HepG2 (cell line): ENCODE measurements around the gene RECQL. TPM values are rescaled to one million over a fixed set of nuclear protein-coding genes. Genes with fewer than 3 reads are reported as not detected.
A peak's percentile ranks its signal among the peaks of the same experiment; 100 is the strongest.

Experiments used
- ATAC-seq: fragments of 200-7000 bp; cut with Tn5 transposase; 3 replicates; pipeline ENCODE4 v1.9.1; 2020; ENCODE audit warnings: mild to moderate bottlenecking, moderate library complexity
- BruUV-seq: library from RNA; stranded (reverse); fragments of 400-500 nt; replicated peaks from 2 replicates; lab custom pipeline; 2021; lab: Mats Ljungman, UMichigan
- CTCF ChIA-PET: fragments of 300-600 bp; formaldehyde crosslinking; extraction: SDS; loops from one replicate; lab custom pipeline; 2021; ENCODE audit warnings: low total read pairs, inconsistent platforms, low intra/inter-chr PET ratio; lab: Yijun Ruan, JAX
- POLR2A ChIA-PET: fragments of 350-600 bp; sonication (Branson Sonifier 250); formaldehyde crosslinking; loops from one replicate; lab custom pipeline; 2020; ENCODE audit warnings: antibody characterized with exemption, inconsistent platforms; lab: Yijun Ruan, JAX
- DNase-seq: peaks from one replicate; pipeline ENCODE4 v3.0.0-alpha.2; 2015; ENCODE audit warnings: low spot score
- FAIRE-seq: peaks from 3 replicates; lab custom pipeline; 2011; peaks lifted over from hg19 to GRCh38; lab: Jason Lieb, UNC
- H2AFZ ChIP-seq: one replicate; pipeline ENCODE4 v1.6.1; 2011; ENCODE audit warnings: low read length, inconsistent platforms
- H3K27ac ChIP-seq: fragments of 300-600 bp; 3 replicates; pipeline ENCODE4 v1.8.0; 2011; ENCODE audit warnings: mixed run types, mild to moderate bottlenecking, mixed read lengths, low read length, inconsistent platforms; ENCODE audit not compliant: insufficient read depth; ENCODE audit errors: extremely low read length
- H3K27me3 ChIP-seq, 2 experiments: fragments of 200-600 bp in 1 of 2; 2 replicates in 1 of 2; 3 replicates in 1 of 2; pipeline versions ENCODE4 v1.6.0 to v1.8.0; 2011; ENCODE audit warnings: low read length in 2 of 2, mild to moderate bottlenecking in 2 of 2, moderate library complexity in 2 of 2, inconsistent platforms in 1 of 2; ENCODE audit not compliant: insufficient read depth in 2 of 2, control insufficient read depth in 1 of 2
- H3K36me3 ChIP-seq, 2 experiments: fragments of 200-600 bp in 1 of 2; replicated peaks in 1 of 2; 2 replicates in 1 of 2; 3 replicates in 1 of 2; pipeline versions ENCODE4 v1.5.1 to v1.8.0; 2011; ENCODE audit warnings: low read length in 2 of 2, inconsistent platforms in 1 of 2; ENCODE audit not compliant: insufficient read depth in 2 of 2, control insufficient read depth in 1 of 2
- H3K4me1 ChIP-seq: 2 replicates; pipeline ENCODE4 v1.5.1; 2012; ENCODE audit warnings: low read length, inconsistent platforms; ENCODE audit not compliant: insufficient read depth
- H3K4me2 ChIP-seq: 2 replicates; pipeline ENCODE4 v1.6.0; 2011; ENCODE audit warnings: low read depth, low read length, inconsistent platforms
- H3K4me3 ChIP-seq, 3 experiments: fragments of 200-600 bp in 1 of 3; sonication (generic), shearing (Covaris generic) in 1 of 3; replicated peaks in 1 of 3; 2 replicates each; pipeline ENCODE4 v1.5.1; 2011 to 2016; ENCODE audit warnings: low read length in 3 of 3, inconsistent platforms in 2 of 3, low read depth in 2 of 3, mild to moderate bottlenecking in 2 of 3, control low read depth in 1 of 3, mixed read lengths in 1 of 3; ENCODE audit not compliant: insufficient read depth in 1 of 3
- H3K79me2 ChIP-seq: one replicate; pipeline ENCODE4 v1.6.1; 2011; ENCODE audit warnings: low read length, inconsistent platforms; ENCODE audit not compliant: insufficient read depth
- H3K9ac ChIP-seq: 2 replicates; pipeline ENCODE4 v1.6.0; 2011; ENCODE audit warnings: mild to moderate bottlenecking, low read depth, low read length, inconsistent platforms; ENCODE audit not compliant: insufficient read depth
- H3K9me3 ChIP-seq: 2 replicates; pipeline ENCODE4 v1.5.1; 2012; ENCODE audit warnings: mild to moderate bottlenecking, low read length
- H4K20me1 ChIP-seq: 2 replicates; pipeline ENCODE4 v1.6.0; 2011; ENCODE audit warnings: inconsistent platforms, mild to moderate bottlenecking, low read length, moderate library complexity; ENCODE audit not compliant: insufficient read depth
- CEBPB ChIP-seq: IDR thresholded peaks from 2 replicates; pipeline ENCODE4 v1.6.1; 2011; ENCODE audit warnings: low read depth, low read length, improper control_type of control experiment, borderline replicate concordance
- GZF1 ChIP-seq: sonication (generic); formaldehyde crosslinking; IDR thresholded peaks from 2 replicates; pipeline ENCODE4 v1.5.1; 2020; ENCODE audit warnings: mild to moderate bottlenecking, missing genetic modification reagents
- JUNB ChIP-seq: sonication (generic); formaldehyde crosslinking; IDR thresholded peaks from 2 replicates; pipeline ENCODE4 v1.8.0; 2022; ENCODE audit warnings: missing genetic modification reagents, mild to moderate bottlenecking, borderline replicate concordance
- KLF11 ChIP-seq: IDR thresholded peaks from 2 replicates; pipeline ENCODE4 v1.6.1; 2016; ENCODE audit warnings: missing compliant biosample characterization
- MYC ChIP-seq: sonication (generic); formaldehyde crosslinking; IDR thresholded peaks from 2 replicates; pipeline ENCODE4 v1.9.0; 2021; ENCODE audit warnings: missing genetic modification reagents, borderline replicate concordance
- PBX2 ChIP-seq: IDR thresholded peaks from 2 replicates; pipeline ENCODE4 v1.6.1; 2016; ENCODE audit warnings: control low read depth
- TCF12 ChIP-seq, 2 experiments: fragments of 450-650 bp in 1 of 2; sonication (generic) in 1 of 2; formaldehyde crosslinking in 1 of 2; IDR thresholded peaks; 2 replicates each; pipeline versions ENCODE4 v1.6.1 to v1.8.0; 2017 to 2022; ENCODE audit warnings: antibody characterized with exemption in 1 of 2, mild to moderate bottlenecking in 1 of 2, missing genetic modification reagents in 1 of 2, moderate library complexity in 1 of 2
- ZNF710 ChIP-seq: sonication (generic); formaldehyde crosslinking; IDR thresholded peaks from 2 replicates; pipeline ENCODE4 v1.5.0; 2020; ENCODE audit warnings: mild to moderate bottlenecking, missing genetic modification reagents, borderline replicate concordance
- ZNF740 ChIP-seq: sonication (generic); formaldehyde crosslinking; IDR thresholded peaks from 2 replicates; pipeline ENCODE4 v1.4.0; 2020; ENCODE audit warnings: missing genetic modification reagents
- WGBS: methylation state at CpG from one replicate; pipeline ENCODE4 v1.1.6; 2017; ENCODE audit warnings: low lambda C conversion rate; 5-methylcytosine and 5-hydroxymethylcytosine counted together
- in situ Hi-C: cut with HindIII; loops from 2 replicates; pipeline ENCODE4 v1.10.0; 2017; ENCODE audit warnings: low pct_unique_long_range_greater_than_20kb; ENCODE audit not compliant: extremely low pct_ligation_motif_present
- intact Hi-C: fragments of 100-400 bp; cut with micrococcal nuclease; formaldehyde crosslinking; loops from one replicate; pipeline ENCODE4 v1.10.0; 2022; ENCODE audit not compliant: unreplicated experiment
- polyA plus RNA-seq, 8 experiments: library from polyadenylated mRNA; depleted of rRNA in 3 of 8; stranded (reverse) in 7 of 8; unstranded in 1 of 8; fragments of >200 nt; fragmentation: Illumina TruSeq in 4 of 8; extraction: Trizol in 4 of 8; gene quantifications; 2 replicates each; pipeline versions ENCODE4 v1.2.1 to v1.2.3, GENCODE V29; 2011 to 2016; ENCODE audit warnings: low read depth in 4 of 8, missing spikeins in 1 of 8, mixed read lengths in 1 of 8; ENCODE audit not compliant: insufficient read depth in 1 of 8
- total RNA-seq, 5 experiments: library from RNA; depleted of rRNA; stranded (reverse); fragments of >200 nt; fragmentation: Illumina TruSeq; extraction: Trizol; gene quantifications; 2 replicates each; pipeline ENCODE4 v1.2.3, GENCODE V29; 2016; ENCODE audit warnings: low read depth in 1 of 5

RECQL gene
- total and polyA plus RNA-seq, 2 of the 13 experiments (the other 11 are each of a cell fraction or from before 2014, with no cell fraction given) = 7.2 to 41.5 TPM

GRCh38 chr12:21527451-21528180 is 26.2 kb upstream of the RECQL start (continued):
- no peak for TF ChIP-seq ZNF740

GRCh38 chr12:21526721-21527345 is 25.4 kb upstream of the RECQL start:
- H3K9me3 ChIP-seq = no peaks in the 10 kb centered on the region
- no peak for FAIRE-seq
- H3K36me3 ChIP-seq = no peaks in the 10 kb centered on the region
- TF ChIP-seq JUNB = no peak
- TF ChIP-seq, all 625 proteins: peak for 0
- in situ Hi-C loops (no loop called here), intact Hi-C loops (no loop called here)
- H3K27me3 ChIP-seq = peaks cover 0 to 23% of the 10 kb centered on the region in 2 experiments; a peak in 3 of 5 replicates
- H3K27ac ChIP-seq = no peak overlapping the region
- peak overlapping the region in 2 of 3 experiments; percentile 63 to 77; a peak in 4 of 6 replicates for H3K4me3 ChIP-seq
- no peak overlapping the region for H3K9ac ChIP-seq
- no peak overlapping the region for H2AFZ ChIP-seq
- no TSS peak for BruUV-seq
- ChIA-PET CTCF (no interaction called here), POLR2A (no interaction called here)
- WGBS = 20% methylated on average over 12 of the region's 12 CpGs
- no peak for DNase-seq
- no peaks in the 10 kb centered on the region for H3K79me2 ChIP-seq
- ATAC-seq = peak; percentile 10; the same call in 2 of the 3 replicates
- H4K20me1 ChIP-seq = no peaks in the 10 kb centered on the region
- peak overlapping the region; percentile 84 for H3K4me2 ChIP-seq
- H3K4me1 ChIP-seq = peaks cover 12% of the 10 kb centered on the region

GRCh38 chr12:21526053-21526452 is 24.6 kb upstream of the RECQL start, which contains the start of gene SPX:
Gene SPX, plus strand, starts transcription at chr12:21526296. Its CDS starts 177 bp downstream, at chr12:21526473.
- ChIA-PET CTCF (no interaction called here), POLR2A (no interaction called here)
- H3K4me2 ChIP-seq = peak within 1 kb of the TSS; percentile 84
- H3K79me2 ChIP-seq = no peaks in the 10 kb centered on the region
- H3K9ac ChIP-seq = no peak within 1 kb of the TSS
- peaks cover 0 to 23% of the 10 kb centered on the region in 2 experiments; a peak in 3 of 5 replicates for H3K27me3 ChIP-seq
- ATAC-seq = no peak
- DNase-seq = peak; percentile 6
- peak within 1 kb of the TSS in 2 of 3 experiments; percentile 63 to 77; a peak in 3 of 6 replicates for H3K4me3 ChIP-seq
- peaks cover 12% of the 10 kb centered on the region for H3K4me1 ChIP-seq
- no peak for FAIRE-seq
- H4K20me1 ChIP-seq = no peaks in the 10 kb centered on the region
- intact Hi-C loops = no loop called here
- in situ Hi-C loops = no loop called here
- no peak within 1 kb of the TSS for H3K27ac ChIP-seq
- H3K9me3 ChIP-seq = no peaks in the 10 kb centered on the region
- H3K36me3 ChIP-seq = no peaks in the 10 kb centered on the region
- BruUV-seq = no TSS peak
- no peak within 1 kb of the TSS for H2AFZ ChIP-seq
- WGBS = 52% methylated on average over 1 of the region's 1 CpG
- TF ChIP-seq CEBPB (peak; percentile 83), GZF1 (CRISPR knock-in tag) (no peak), PBX2 (CRISPR knock-in tag) (peak; percentile 59; the same call in 1 of the 2 replicates), TCF12 (IDR thresholded peaks at IDR 0.05) (no peak), TCF12 (CRISPR knock-in tag; IDR thresholded peaks at IDR 0.05) (no peak), KLF11 (no peak), MYC (CRISPR knock-in tag) (no peak), ZNF710 (CRISPR knock-in tag) (no peak)
